ENCODE data around the gene RAB27A.

RAB27A gene

DNA sequence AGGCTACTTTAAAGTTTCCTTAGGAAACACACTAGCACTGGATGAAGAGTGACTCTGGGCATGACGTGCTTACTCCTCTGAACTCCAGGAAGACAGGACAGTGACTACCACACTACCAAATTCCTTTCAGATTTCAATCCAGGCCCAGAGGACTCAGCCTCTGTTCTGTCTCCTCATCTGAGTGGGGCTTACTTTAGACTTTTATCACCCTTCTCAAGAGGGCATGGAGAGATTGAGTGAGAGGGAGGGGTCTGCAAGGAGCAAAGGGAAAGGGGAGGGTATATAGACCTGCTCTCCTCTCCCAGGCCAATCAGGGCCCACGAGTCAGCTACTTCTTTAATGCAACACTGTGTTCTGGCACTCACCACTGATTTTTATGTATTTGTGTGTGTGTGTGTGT is 63.5 kb downstream of the RAB27A start:
- no peaks in the 10 kb centered on the region for H3K79me2 ChIP-seq (ENCODE audit: low read length)
- no peaks in the 10 kb centered on the region for H3K27me3 ChIP-seq (replicated peaks; ENCODE audit: insufficient read depth, low read length)
- H3K9ac ChIP-seq (ENCODE audit: low read length), result no peak overlapping the region
- H3K4me1 ChIP-seq (ENCODE audit: low read length), result peaks cover 31% of the 10 kb centered on the region
- no peaks in the 10 kb centered on the region; the same call in none of the 2 replicates for H3K36me3 ChIP-seq (replicated peaks; ENCODE audit: insufficient read depth, low read length)
- peaks cover 12% of the 10 kb centered on the region; the same call in 1 of the 2 replicates for H3F3A ChIP-seq (ENCODE audit: insufficient read depth, low read length)
- no peak overlapping the region for H2AFZ ChIP-seq (ENCODE audit: low read length)
- DNase-seq, result no peak
- H4K20me1 ChIP-seq (ENCODE audit: insufficient read depth, low read length), result no peaks in the 10 kb centered on the region
- no peaks in the 10 kb centered on the region for H3K9me3 ChIP-seq (replicated peaks; ENCODE audit: insufficient read depth, low read length)
- no peaks in the 10 kb centered on the region for H3K9me2 ChIP-seq (replicated peaks; ENCODE audit: insufficient read depth, low read length)
- no peak overlapping the region for H3K4me2 ChIP-seq (ENCODE audit: low read depth, low read length)
- H3K27ac ChIP-seq (ENCODE audit: low read length), result no peak overlapping the region
- TF ChIP-seq EZH2phosphoT487 (IDR thresholded peaks at IDR 0.05; ENCODE audit: low read length), result no peak
- TF ChIP-seq, protein P1, sequence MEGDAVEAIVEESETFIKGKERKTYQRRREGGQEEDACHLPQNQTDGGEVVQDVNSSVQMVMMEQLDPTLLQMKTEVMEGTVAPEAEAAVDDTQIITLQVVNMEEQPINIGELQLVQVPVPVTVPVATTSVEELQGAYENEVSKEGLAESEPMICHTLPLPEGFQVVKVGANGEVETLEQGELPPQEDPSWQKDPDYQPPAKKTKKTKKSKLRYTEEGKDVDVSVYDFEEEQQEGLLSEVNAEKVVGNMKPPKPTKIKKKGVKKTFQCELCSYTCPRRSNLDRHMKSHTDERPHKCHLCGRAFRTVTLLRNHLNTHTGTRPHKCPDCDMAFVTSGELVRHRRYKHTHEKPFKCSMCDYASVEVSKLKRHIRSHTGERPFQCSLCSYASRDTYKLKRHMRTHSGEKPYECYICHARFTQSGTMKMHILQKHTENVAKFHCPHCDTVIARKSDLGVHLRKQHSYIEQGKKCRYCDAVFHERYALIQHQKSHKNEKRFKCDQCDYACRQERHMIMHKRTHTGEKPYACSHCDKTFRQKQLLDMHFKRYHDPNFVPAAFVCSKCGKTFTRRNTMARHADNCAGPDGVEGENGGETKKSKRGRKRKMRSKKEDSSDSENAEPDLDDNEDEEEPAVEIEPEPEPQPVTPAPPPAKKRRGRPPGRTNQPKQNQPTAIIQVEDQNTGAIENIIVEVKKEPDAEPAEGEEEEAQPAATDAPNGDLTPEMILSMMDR (IDR thresholded peaks at IDR 0.05; ENCODE audit: low read length), result no peak
- TF ChIP-seq EZH2 (optimal IDR thresholded peaks at IDR 0.05; ENCODE audit: low read depth, low read length), result no peak
- no peak overlapping the region for H3K4me3 ChIP-seq (ENCODE audit: low read length)

DNA sequence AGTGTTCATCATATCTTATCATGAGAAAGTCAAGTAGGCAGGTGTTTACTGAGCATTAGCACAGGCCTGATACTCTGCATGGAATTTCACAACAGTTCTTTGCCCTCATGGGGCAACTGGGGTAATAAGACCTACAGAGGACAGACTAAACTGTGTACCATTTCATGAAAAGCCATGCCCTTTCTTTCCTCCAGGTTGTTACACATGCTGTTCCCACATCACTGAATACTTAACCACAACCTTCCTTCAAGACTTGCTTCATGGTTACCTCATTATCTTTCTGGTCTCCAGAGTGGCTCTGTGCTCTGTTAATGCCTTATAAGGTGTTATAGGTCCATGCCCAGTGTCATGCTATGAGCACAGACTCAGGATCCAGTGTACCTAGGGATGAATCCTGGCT is 64.7 kb downstream of the RAB27A start:
- Histone ChIP-seq H3F3A (ENCODE audit: insufficient read depth, low read length) (peaks cover 12% of the 10 kb centered on the region; the same call in 1 of the 2 replicates), H4K20me1 (ENCODE audit: insufficient read depth, low read length) (no peaks in the 10 kb centered on the region), H3K9me2 (replicated peaks; ENCODE audit: insufficient read depth, low read length) (no peaks in the 10 kb centered on the region), H3K9ac (ENCODE audit: low read length) (no peak overlapping the region), H3K36me3 (replicated peaks; ENCODE audit: insufficient read depth, low read length) (peaks cover 3% of the 10 kb centered on the region), H3K4me2 (ENCODE audit: low read depth, low read length) (no peak overlapping the region), H3K79me2 (ENCODE audit: low read length) (no peaks in the 10 kb centered on the region), H3K9me3 (replicated peaks; ENCODE audit: insufficient read depth, low read length) (no peaks in the 10 kb centered on the region), H3K4me1 (ENCODE audit: low read length) (peaks cover 34% of the 10 kb centered on the region), H2AFZ (ENCODE audit: low read length) (no peak overlapping the region), H3K4me3 (ENCODE audit: low read length) (no peak overlapping the region), H3K27me3 (replicated peaks; ENCODE audit: insufficient read depth, low read length) (no peaks in the 10 kb centered on the region), H3K27ac (ENCODE audit: low read length) (no peak overlapping the region)
- TF ChIP-seq, protein P1 (IDR thresholded peaks at IDR 0.05; ENCODE audit: low read length), result no peak
- TF ChIP-seq EZH2phosphoT487 (IDR thresholded peaks at IDR 0.05; ENCODE audit: low read length), result no peak
- no peak for TF ChIP-seq EZH2 (optimal IDR thresholded peaks at IDR 0.05; ENCODE audit: low read depth, low read length)
- no peak for DNase-seq

DNA sequence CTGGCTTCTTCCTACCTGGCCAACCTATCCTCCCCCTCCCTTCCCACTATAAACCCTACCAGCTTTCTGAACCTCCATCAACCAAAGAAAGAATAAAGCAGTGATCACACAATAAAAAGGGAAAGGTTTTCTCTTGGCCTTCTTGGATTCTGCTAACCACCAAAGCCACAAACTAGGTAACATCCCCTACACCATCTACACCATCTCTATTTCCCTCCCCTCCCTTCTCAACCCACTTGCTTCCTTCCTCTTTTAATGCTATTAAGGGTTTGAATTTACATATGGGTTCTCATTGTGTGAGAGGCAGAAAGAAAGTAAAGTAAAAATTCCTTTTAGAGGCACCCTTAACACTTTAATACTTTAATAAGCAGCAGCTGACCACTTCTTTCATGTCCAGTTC is 67.0 kb downstream of the RAB27A start:
- peak; percentile 49 for DNase-seq
- peaks cover 12% of the 10 kb centered on the region; the same call in 1 of the 2 replicates for H3F3A ChIP-seq (ENCODE audit: insufficient read depth, low read length)
- H3K79me2 ChIP-seq (ENCODE audit: low read length), result no peaks in the 10 kb centered on the region
- no peak overlapping the region for H3K4me3 ChIP-seq (ENCODE audit: low read length)
- peak overlapping the region; percentile 42; the same call in 1 of the 2 replicates for H3K27ac ChIP-seq (ENCODE audit: low read length)
- no peak overlapping the region for H2AFZ ChIP-seq (ENCODE audit: low read length)
- no peaks in the 10 kb centered on the region for H3K9me2 ChIP-seq (replicated peaks; ENCODE audit: insufficient read depth, low read length)
- no peaks in the 10 kb centered on the region for H4K20me1 ChIP-seq (ENCODE audit: insufficient read depth, low read length)
- peaks cover 3% of the 10 kb centered on the region for H3K36me3 ChIP-seq (replicated peaks; ENCODE audit: insufficient read depth, low read length)
- H3K9ac ChIP-seq (ENCODE audit: low read length), result no peak overlapping the region
- H3K4me1 ChIP-seq (ENCODE audit: low read length), result peaks cover 39% of the 10 kb centered on the region
- H3K27me3 ChIP-seq (replicated peaks; ENCODE audit: insufficient read depth, low read length), result no peaks in the 10 kb centered on the region
- H3K4me2 ChIP-seq (ENCODE audit: low read depth, low read length), result peak overlapping the region; percentile 61; the same call in 1 of the 2 replicates
- no peaks in the 10 kb centered on the region for H3K9me3 ChIP-seq (replicated peaks; ENCODE audit: insufficient read depth, low read length)
- TF ChIP-seq EZH2phosphoT487 (IDR thresholded peaks at IDR 0.05; ENCODE audit: low read length) (no peak), EZH2 (optimal IDR thresholded peaks at IDR 0.05; ENCODE audit: low read depth, low read length) (no peak)
- TF ChIP-seq, protein P1 (IDR thresholded peaks at IDR 0.05; ENCODE audit: low read length), result no peak
